HepG2 (cell line): ENCODE measurements around the gene SYMPK. TPM values are rescaled to one million over a fixed set of nuclear protein-coding genes. Genes with fewer than 3 reads are reported as not detected.
A peak's percentile ranks its signal among the peaks of the same experiment; 100 is the strongest.

ENCODE experiments used
- CTCF ChIP-seq: sonication (generic); formaldehyde crosslinking; IDR thresholded peaks from 2 replicates; pipeline ENCODE4 v1.5.0; 2020; ENCODE audit warnings: mild to moderate bottlenecking, missing genetic modification reagents, moderate library complexity
- FOSL1 ChIP-seq: sonication (generic); formaldehyde crosslinking; IDR thresholded peaks from 2 replicates; pipeline ENCODE4 v1.9.0; 2021; ENCODE audit warnings: missing genetic modification reagents, borderline replicate concordance
- HCFC1 ChIP-seq: fragments of 150-350 bp; IDR thresholded peaks from 2 replicates; pipeline ENCODE4 v1.6.1; 2014; ENCODE audit warnings: low read depth, low read length
- HES4 ChIP-seq: sonication (generic); formaldehyde crosslinking; IDR thresholded peaks from 2 replicates; pipeline ENCODE4 v1.9.0; 2021; ENCODE audit warnings: mild to moderate bottlenecking, missing genetic modification reagents, borderline replicate concordance
- HIVEP1 ChIP-seq: sonication (generic); formaldehyde crosslinking; IDR thresholded peaks from 2 replicates; pipeline ENCODE4 v1.4.0; 2020; ENCODE audit warnings: mild to moderate bottlenecking, missing genetic modification reagents
- HNRNPL ChIP-seq: fragments of 200-400 bp; formaldehyde crosslinking; IDR thresholded peaks from 2 replicates; pipeline ENCODE4 v1.6.1; 2017; ENCODE audit warnings: mild to moderate bottlenecking, low read depth, low read length
- KLF15 ChIP-seq: sonication (generic); formaldehyde crosslinking; IDR thresholded peaks from 2 replicates; pipeline ENCODE4 v1.8.1; 2023; ENCODE audit warnings: borderline replicate concordance, mild to moderate bottlenecking, inconsistent platforms, missing genetic modification reagents, mixed read lengths
- KLF6 ChIP-seq: IDR thresholded peaks from 2 replicates; pipeline ENCODE4 v1.8.0; 2016; ENCODE audit warnings: missing biosample characterization, missing genetic modification reagents
- MTF2 ChIP-seq: sonication (generic); formaldehyde crosslinking; IDR thresholded peaks from 2 replicates; pipeline ENCODE4 v1.5.0; 2020; ENCODE audit warnings: missing genetic modification reagents, borderline replicate concordance
- MXD4 ChIP-seq: IDR thresholded peaks from 2 replicates; pipeline ENCODE4 v1.6.1; 2016; ENCODE audit warnings: mild to moderate bottlenecking, missing biosample characterization, missing genetic modification reagents
- POLR2AphosphoS2 ChIP-seq: IDR thresholded peaks from 2 replicates; pipeline ENCODE4 v1.6.1; 2011; ENCODE audit warnings: low read depth, low read length, improper control_type of control experiment
- SNAPC2 ChIP-seq: sonication (generic); formaldehyde crosslinking; IDR thresholded peaks from 2 replicates; pipeline ENCODE4 v1.8.1; 2022; ENCODE audit warnings: mild to moderate bottlenecking, missing genetic modification reagents
- TCF12 ChIP-seq, 2 experiments: fragments of 450-650 bp in 1 of 2; sonication (generic) in 1 of 2; formaldehyde crosslinking in 1 of 2; IDR thresholded peaks; 2 replicates each; pipeline versions ENCODE4 v1.6.1 to v1.8.0; 2017 to 2022; ENCODE audit warnings: antibody characterized with exemption in 1 of 2, mild to moderate bottlenecking in 1 of 2, missing genetic modification reagents in 1 of 2, moderate library complexity in 1 of 2
- TMF1 ChIP-seq: sonication (generic); formaldehyde crosslinking; IDR thresholded peaks from 2 replicates; pipeline ENCODE4 v1.8.1; 2022; ENCODE audit warnings: low read depth, missing genetic modification reagents
- ZMAT5 ChIP-seq: sonication (generic); formaldehyde crosslinking; IDR thresholded peaks from 2 replicates; pipeline ENCODE4 v1.5.0; 2020; ENCODE audit warnings: mild to moderate bottlenecking, low read depth, missing genetic modification reagents, borderline replicate concordance
- ZNF234 ChIP-seq: sonication (generic); formaldehyde crosslinking; conservative IDR thresholded peaks from 2 replicates; pipeline ENCODE4 v1.5.1; 2020; ENCODE audit warnings: mild to moderate bottlenecking, missing genetic modification reagents
- ZNF292 ChIP-seq: sonication (generic); formaldehyde crosslinking; IDR thresholded peaks from 2 replicates; pipeline ENCODE4 v1.8.1; 2022; ENCODE audit warnings: mild to moderate bottlenecking, low read depth, missing genetic modification reagents, borderline replicate concordance
- ZNF34 ChIP-seq: sonication (generic); formaldehyde crosslinking; IDR thresholded peaks from 2 replicates; pipeline ENCODE4 v1.4.0; 2020; ENCODE audit warnings: mild to moderate bottlenecking, missing genetic modification reagents, borderline replicate concordance
- ZNF501 ChIP-seq: sonication (generic); formaldehyde crosslinking; IDR thresholded peaks from 2 replicates; pipeline ENCODE4 v1.5.1; 2020; ENCODE audit warnings: mild to moderate bottlenecking, moderate library complexity, missing genetic modification reagents
- ZNF546 ChIP-seq: sonication (generic); formaldehyde crosslinking; conservative IDR thresholded peaks from 2 replicates; pipeline ENCODE4 v1.8.1; 2023; ENCODE audit warnings: mild to moderate bottlenecking, missing genetic modification reagents
- ZSCAN9 ChIP-seq: IDR thresholded peaks from 2 replicates; pipeline ENCODE4 v1.6.1; 2016; ENCODE audit warnings: borderline replicate concordance
- polyA plus RNA-seq, 8 experiments: library from polyadenylated mRNA; depleted of rRNA in 3 of 8; stranded (reverse) in 7 of 8; unstranded in 1 of 8; fragments of >200 nt; fragmentation: Illumina TruSeq in 4 of 8; extraction: Trizol in 4 of 8; gene quantifications; 2 replicates each; pipeline versions ENCODE4 v1.2.1 to v1.2.3, GENCODE V29; 2011 to 2016; ENCODE audit warnings: low read depth in 4 of 8, missing spikeins in 1 of 8, mixed read lengths in 1 of 8; ENCODE audit not compliant: insufficient read depth in 1 of 8
- total RNA-seq, 5 experiments: library from RNA; depleted of rRNA; stranded (reverse); fragments of >200 nt; fragmentation: Illumina TruSeq; extraction: Trizol; gene quantifications; 2 replicates each; pipeline ENCODE4 v1.2.3, GENCODE V29; 2016; ENCODE audit warnings: low read depth in 1 of 5
- TF ChIP-seq, protein P1 (sequence below): sonication (generic); formaldehyde crosslinking; IDR thresholded peaks from 2 replicates; pipeline ENCODE4; 2020; ENCODE audit warnings: missing genetic modification reagents, mild to moderate bottlenecking, borderline replicate concordance
- TF ChIP-seq, protein P2 (sequence below): sonication (generic); IDR thresholded peaks from 2 replicates; pipeline ENCODE4 v1.6.1; 2016; ENCODE audit warnings: low read depth, borderline replicate concordance

The SYMPK gene
- total and polyA plus RNA-seq, 2 of the 13 experiments (the other 11 are each of a cell fraction or from before 2014, with no cell fraction given), result 21.9 to 55.7 TPM

DNA sequence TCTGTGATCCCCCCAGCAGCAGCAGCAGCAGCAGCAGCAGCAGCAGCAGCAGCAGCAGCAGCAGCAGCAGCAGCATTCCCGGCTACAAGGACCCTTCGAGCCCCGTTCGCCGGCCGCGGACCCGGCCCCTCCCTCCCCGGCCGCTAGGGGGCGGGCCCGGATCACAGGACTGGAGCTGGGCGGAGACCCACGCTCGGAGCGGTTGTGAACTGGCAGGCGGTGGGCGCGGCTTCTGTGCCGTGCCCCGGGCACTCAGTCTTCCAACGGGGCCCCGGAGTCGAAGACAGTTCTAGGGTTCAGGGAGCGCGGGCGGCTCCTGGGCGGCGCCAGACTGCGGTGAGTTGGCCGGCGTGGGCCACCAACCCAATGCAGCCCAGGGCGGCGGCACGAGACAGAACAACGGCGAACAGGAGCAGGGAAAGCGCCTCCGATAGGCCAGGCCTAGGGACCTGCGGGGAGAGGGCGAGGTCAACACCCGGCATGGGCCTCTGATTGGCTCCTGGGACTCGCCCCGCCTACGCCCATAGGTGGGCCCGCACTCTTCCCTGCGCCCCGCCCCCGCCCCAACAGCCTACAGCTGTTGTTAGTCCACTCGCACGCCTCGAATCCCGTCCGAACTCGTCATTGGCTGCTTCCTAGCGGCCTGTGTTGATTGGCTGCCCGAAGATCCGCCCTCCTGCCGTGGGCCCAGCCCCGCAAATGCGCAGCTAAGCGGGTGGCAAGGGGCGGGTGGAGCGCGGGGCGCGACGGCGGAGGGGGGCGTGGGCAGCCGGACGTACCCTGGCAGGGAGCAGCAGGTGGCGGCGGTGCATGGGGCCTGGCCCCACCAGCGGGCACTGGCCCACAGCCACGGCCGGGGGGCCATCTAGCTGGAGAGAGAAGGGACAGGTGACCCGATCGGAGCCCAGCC is 92.5 kb downstream of the SYMPK start (continued):
- TF ChIP-seq, protein P1, sequence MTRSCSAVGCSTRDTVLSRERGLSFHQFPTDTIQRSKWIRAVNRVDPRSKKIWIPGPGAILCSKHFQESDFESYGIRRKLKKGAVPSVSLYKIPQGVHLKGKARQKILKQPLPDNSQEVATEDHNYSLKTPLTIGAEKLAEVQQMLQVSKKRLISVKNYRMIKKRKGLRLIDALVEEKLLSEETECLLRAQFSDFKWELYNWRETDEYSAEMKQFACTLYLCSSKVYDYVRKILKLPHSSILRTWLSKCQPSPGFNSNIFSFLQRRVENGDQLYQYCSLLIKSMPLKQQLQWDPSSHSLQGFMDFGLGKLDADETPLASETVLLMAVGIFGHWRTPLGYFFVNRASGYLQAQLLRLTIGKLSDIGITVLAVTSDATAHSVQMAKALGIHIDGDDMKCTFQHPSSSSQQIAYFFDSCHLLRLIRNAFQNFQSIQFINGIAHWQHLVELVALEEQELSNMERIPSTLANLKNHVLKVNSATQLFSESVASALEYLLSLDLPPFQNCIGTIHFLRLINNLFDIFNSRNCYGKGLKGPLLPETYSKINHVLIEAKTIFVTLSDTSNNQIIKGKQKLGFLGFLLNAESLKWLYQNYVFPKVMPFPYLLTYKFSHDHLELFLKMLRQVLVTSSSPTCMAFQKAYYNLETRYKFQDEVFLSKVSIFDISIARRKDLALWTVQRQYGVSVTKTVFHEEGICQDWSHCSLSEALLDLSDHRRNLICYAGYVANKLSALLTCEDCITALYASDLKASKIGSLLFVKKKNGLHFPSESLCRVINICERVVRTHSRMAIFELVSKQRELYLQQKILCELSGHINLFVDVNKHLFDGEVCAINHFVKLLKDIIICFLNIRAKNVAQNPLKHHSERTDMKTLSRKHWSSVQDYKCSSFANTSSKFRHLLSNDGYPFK (CRISPR knock-in tag), result peak; percentile 73; the same call in 1 of the 2 replicates
- TF ChIP-seq TCF12 (IDR thresholded peaks at IDR 0.05) (no peak), TCF12 (CRISPR knock-in tag; IDR thresholded peaks at IDR 0.05) (peak; percentile 86; the same call in 1 of the 2 replicates), KLF15 (peak; percentile 66; the same call in 1 of the 2 replicates), MXD4 (CRISPR knock-in tag) (peak; percentile 87), ZNF234 (CRISPR knock-in tag) (no peak), ZSCAN9 (CRISPR knock-in tag) (no peak; the same call in 1 of the 2 replicates), TMF1 (CRISPR knock-in tag) (peak; percentile 75; the same call in 1 of the 2 replicates), HES4 (CRISPR knock-in tag) (no peak), KLF6 (peak; percentile 88; the same call in 1 of the 2 replicates), ZNF546 (peak; percentile 63; the same call in 1 of the 2 replicates), CTCF (peak; percentile 94), ZNF34 (CRISPR knock-in tag) (no peak), HNRNPL (peak; percentile 43; the same call in 1 of the 2 replicates), ZNF292 (peak; percentile 48; the same call in 1 of the 2 replicates), ZMAT5 (CRISPR knock-in tag) (no peak), POLR2AphosphoS2 (peak; percentile 72), SNAPC2 (CRISPR knock-in tag) (peak; percentile 69; the same call in 1 of the 2 replicates), HCFC1 (peak; percentile 11; the same call in 1 of the 2 replicates), FOSL1 (CRISPR knock-in tag) (peak; percentile 33; the same call in 1 of the 2 replicates), MTF2 (CRISPR knock-in tag) (peak; percentile 62; the same call in 1 of the 2 replicates), HIVEP1 (CRISPR knock-in tag) (peak; percentile 73; the same call in 1 of the 2 replicates), ZNF501 (CRISPR knock-in tag) (peak; percentile 93)
- TF ChIP-seq, protein P2, sequence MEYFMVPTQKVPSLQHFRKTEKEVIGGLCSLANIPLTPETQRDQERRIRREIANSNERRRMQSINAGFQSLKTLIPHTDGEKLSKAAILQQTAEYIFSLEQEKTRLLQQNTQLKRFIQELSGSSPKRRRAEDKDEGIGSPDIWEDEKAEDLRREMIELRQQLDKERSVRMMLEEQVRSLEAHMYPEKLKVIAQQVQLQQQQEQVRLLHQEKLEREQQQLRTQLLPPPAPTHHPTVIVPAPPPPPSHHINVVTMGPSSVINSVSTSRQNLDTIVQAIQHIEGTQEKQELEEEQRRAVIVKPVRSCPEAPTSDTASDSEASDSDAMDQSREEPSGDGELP, result peak; percentile 94
